Right atrium auricular region (tissue), 2 donors: Measurements from ENCODE around the gene EVI5. TPM values are rescaled to one million over a fixed set of nuclear protein-coding genes. Genes with fewer than 3 reads are reported as not detected.

Experiments used
- DNase-seq: peaks from one replicate; pipeline ENCODE4 v3.0.0-alpha.2; 2019; ENCODE audit warnings: low spot score
- H3K27ac ChIP-seq, 2 donors: fragments of 200-600 bp; sonication (generic); 1 replicate in 1 of 2; 2 replicates in 1 of 2; pipeline ENCODE4 v1.5.1; 2016 to 2019
- H3K27me3 ChIP-seq, 2 donors: fragments of 200-600 bp; sonication (generic); one replicate each; pipeline versions ENCODE4 v1.5.1 to v1.6.0; 2017 to 2019
- H3K36me3 ChIP-seq: fragments of 200-600 bp; sonication (generic); one replicate; pipeline ENCODE4 v1.5.1; 2016
- H3K4me1 ChIP-seq, 2 donors: fragments of 200-600 bp; sonication (generic); one replicate each; pipeline versions ENCODE4 v1.5.1 to v1.6.0; 2017 to 2019
- H3K4me3 ChIP-seq, 2 donors: fragments of 200-600 bp; sonication (generic); 1 replicate in 1 of 2; 2 replicates in 1 of 2; pipeline ENCODE4 v1.5.1; 2017 to 2019; ENCODE audit warnings: mild to moderate bottlenecking in 1 of 2, moderate library complexity in 1 of 2
- H3K9me3 ChIP-seq, 2 donors: fragments of 200-600 bp; sonication (generic); one replicate each; pipeline ENCODE4 v1.5.1; 2019
- total RNA-seq, 2 donors: library from RNA; depleted of rRNA; stranded (reverse); fragments of >200 nt; gene quantifications; one replicate each; pipeline ENCODE4 v1.1.0, GENCODE V29; 2016
- TF ChIP-seq, protein P1 (sequence below), 2 donors: fragments of 200-600 bp; sonication (generic); IDR thresholded peaks; one replicate each; pipeline ENCODE4 v1.5.1; 2019; ENCODE audit warnings: antibody characterized with exemption in 2 of 2

Gene EVI5
- total RNA-seq, 2 donors from 2014 or later = 26.4 to 41.9 TPM

DNA sequence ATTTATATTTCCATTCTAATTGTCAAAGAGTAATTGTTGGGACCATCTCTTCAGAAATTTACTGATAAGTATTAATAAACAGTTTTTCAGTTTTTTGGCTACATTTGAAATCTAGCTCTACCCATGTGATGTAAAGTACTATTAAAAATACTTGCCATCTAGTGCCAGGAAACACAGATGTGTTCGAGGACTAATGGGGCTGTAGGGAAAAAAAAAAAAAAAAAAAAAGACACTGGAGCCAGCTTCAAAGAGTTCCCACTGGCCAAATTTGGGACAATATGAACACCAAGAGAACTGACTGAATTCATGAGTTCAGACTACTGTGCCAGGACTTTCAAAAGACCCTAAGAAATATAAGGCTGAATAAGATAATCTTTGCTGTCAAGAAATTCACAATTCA, 233.0 kb downstream of the EVI5 start:
- Histone ChIP-seq H3K4me1 (no peaks in the 10 kb centered on the region), H3K4me3 (no peak overlapping the region), H3K27me3 (no peaks in the 10 kb centered on the region), H3K36me3 (no peaks in the 10 kb centered on the region), H3K27ac (no peak overlapping the region), H3K9me3 (no peaks in the 10 kb centered on the region)
- DNase-seq = no peak
- TF ChIP-seq, protein P1, sequence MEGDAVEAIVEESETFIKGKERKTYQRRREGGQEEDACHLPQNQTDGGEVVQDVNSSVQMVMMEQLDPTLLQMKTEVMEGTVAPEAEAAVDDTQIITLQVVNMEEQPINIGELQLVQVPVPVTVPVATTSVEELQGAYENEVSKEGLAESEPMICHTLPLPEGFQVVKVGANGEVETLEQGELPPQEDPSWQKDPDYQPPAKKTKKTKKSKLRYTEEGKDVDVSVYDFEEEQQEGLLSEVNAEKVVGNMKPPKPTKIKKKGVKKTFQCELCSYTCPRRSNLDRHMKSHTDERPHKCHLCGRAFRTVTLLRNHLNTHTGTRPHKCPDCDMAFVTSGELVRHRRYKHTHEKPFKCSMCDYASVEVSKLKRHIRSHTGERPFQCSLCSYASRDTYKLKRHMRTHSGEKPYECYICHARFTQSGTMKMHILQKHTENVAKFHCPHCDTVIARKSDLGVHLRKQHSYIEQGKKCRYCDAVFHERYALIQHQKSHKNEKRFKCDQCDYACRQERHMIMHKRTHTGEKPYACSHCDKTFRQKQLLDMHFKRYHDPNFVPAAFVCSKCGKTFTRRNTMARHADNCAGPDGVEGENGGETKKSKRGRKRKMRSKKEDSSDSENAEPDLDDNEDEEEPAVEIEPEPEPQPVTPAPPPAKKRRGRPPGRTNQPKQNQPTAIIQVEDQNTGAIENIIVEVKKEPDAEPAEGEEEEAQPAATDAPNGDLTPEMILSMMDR (IDR thresholded peaks at IDR 0.05) = no peak

DNA sequence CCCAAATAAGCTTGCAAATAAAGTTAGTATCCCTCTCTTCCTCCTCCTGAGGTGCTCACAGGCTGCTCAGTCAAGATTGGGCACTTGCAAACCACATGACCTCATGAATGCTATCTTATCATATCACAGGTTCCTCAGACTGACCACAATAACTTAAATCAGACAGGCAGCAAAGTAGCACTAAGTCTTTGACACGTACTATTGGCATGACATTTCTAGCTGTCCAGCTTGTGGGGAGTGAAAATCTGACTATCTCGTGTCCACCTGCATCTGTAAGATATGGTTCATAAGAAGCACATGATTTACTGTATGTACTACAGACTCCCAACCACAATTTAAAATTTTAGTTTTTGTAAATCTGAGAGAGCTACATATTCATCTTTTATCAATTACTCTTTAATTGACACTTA, 240.1 kb downstream of the EVI5 start:
- TF ChIP-seq, protein P1 (IDR thresholded peaks at IDR 0.05) = no peak
- Histone ChIP-seq H3K27me3 (no peaks in the 10 kb centered on the region), H3K4me1 (no peaks in the 10 kb centered on the region), H3K36me3 (no peaks in the 10 kb centered on the region), H3K27ac (no peak overlapping the region), H3K9me3 (no peaks in the 10 kb centered on the region), H3K4me3 (no peak overlapping the region)
- DNase-seq = no peak

DNA sequence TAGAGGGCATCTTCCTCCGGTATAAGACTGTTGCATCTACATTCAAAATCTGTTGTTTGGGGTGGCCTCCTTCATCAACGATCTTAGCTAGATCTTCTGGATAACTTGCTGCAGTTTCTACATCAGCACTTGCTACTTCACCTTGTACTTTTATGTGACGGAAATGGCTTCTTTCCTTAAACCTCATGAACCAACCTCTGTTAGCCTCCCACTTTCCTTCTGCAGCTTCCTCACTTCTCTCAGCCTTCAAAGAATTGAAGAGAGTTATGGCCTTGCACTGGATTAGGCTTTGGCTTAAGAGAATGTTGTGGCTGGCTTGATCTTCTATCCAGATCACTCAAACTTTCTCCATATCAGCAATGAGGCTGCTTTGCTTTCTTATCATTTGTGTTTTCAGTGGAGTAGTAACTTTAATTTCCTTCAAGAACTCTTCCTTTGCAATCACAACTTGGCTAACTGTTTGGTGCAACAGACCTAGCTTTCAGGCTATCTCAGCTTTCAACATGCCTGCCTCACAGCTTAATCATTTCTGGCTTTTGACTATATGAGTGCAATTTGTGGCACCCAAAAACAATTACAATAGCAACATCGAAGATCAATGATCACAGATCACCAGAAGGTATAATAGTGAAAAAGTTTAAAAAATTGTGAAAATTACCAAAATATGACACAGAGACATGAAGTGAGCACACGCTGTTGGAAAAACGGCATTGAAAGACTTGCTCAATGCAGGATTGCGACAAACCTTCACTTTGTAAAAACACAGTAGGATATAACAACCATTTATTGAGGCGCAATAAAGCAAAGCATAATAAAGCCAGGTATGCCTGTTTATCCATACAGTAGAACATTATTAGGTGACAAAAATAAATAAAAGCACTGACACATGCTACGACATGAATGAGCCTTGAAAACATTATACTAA, 241.5 kb downstream of the EVI5 start:
- no peak for DNase-seq
- TF ChIP-seq, protein P1 (IDR thresholded peaks at IDR 0.05) = no peak
- Histone ChIP-seq H3K27ac (no peak overlapping the region), H3K36me3 (no peaks in the 10 kb centered on the region), H3K27me3 (no peaks in the 10 kb centered on the region), H3K9me3 (no peaks in the 10 kb centered on the region), H3K4me1 (no peaks in the 10 kb centered on the region), H3K4me3 (no peak overlapping the region)

DNA sequence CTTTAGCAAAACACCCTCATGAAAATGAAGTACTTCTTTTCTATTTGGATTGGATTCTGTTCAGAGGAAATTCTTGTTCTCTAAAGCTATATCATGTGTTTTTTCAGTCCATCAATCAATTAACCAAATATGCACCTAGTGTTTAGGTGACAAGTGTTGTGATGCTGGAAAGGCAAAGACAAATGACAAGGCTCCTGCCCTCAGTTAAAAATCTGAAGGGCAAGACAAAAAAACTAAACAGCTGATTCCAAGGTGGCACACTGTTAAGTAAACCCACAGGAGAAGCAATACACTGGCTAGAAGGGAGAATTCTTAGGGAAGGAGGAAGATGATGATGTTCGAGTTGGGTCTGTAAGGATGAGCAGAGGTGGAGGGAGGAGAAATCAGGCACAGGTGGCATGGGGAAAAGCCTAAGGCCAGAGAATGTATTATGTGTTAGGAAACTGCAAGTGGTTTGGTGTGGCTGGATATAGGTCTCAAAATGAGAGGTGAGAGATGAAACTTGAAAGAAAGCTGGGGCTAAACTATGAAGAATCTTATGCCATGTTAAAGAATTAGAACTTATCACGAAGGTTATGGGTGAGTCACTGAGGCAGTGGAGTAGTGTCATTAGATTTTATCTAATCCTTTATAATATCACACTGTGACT, 246.4 kb downstream of the EVI5 start:
- Histone ChIP-seq H3K27me3 (no peaks in the 10 kb centered on the region), H3K4me1 (no peaks in the 10 kb centered on the region), H3K27ac (no peak overlapping the region), H3K36me3 (no peaks in the 10 kb centered on the region), H3K9me3 (no peaks in the 10 kb centered on the region), H3K4me3 (no peak overlapping the region)
- TF ChIP-seq, protein P1 (IDR thresholded peaks at IDR 0.05) = no peak
- DNase-seq = no peak

DNA sequence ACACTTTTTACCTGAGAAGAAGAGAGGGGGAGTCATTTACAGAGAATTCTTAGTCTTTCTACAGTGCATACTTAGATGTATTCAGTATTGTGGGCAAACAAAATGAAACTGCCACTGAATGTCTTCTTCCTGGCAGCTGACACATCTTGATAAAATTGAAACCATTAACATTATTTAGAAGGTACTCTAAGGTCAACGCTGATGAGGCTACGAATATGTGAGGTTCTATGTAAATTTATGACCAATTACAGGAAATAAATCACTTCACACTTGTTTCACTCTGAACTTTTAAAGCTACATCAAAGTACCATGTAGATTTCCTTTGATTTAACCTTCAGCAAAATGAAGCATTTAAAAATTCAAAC, 246.9 kb downstream of the EVI5 start:
- H3K27ac ChIP-seq = no peak overlapping the region

More for the DNA sequence above, 246.9 kb downstream of the EVI5 start:
- Histone ChIP-seq H3K27me3 (no peaks in the 10 kb centered on the region), H3K4me1 (no peaks in the 10 kb centered on the region), H3K9me3 (no peaks in the 10 kb centered on the region), H3K36me3 (no peaks in the 10 kb centered on the region), H3K4me3 (no peak overlapping the region)
- TF ChIP-seq, protein P1 (IDR thresholded peaks at IDR 0.05) = no peak
- no peak for DNase-seq
